PC-3 (cell line): ENCODE data around the gene RBFOX2. TPM values are rescaled to one million over a fixed set of nuclear protein-coding genes. Genes with fewer than 3 reads are reported as not detected.

Source experiments
- ATAC-seq: fragments of 200-7000 bp; cut with Tn5 transposase; 2 replicates; pipeline ENCODE4 v1.9.1; 2020; ENCODE audit warnings: mild to moderate bottlenecking, moderate library complexity
- BruUV-seq: library from RNA; stranded (reverse); fragments of 400-500 nt; replicated peaks from 2 replicates; lab custom pipeline; 2021; lab: Mats Ljungman, UMichigan
- CTCF ChIA-PET: fragments of 300-600 bp; sonication (Branson Sonifier 250); formaldehyde crosslinking; loops from one replicate; lab custom pipeline; 2022; ENCODE audit warnings: antibody characterized with exemption; lab: Charles Lee
- POLR2A ChIA-PET: fragments of 300-600 bp; sonication (Branson Sonifier 250); formaldehyde crosslinking; loops from one replicate; lab custom pipeline; 2022; ENCODE audit warnings: antibody characterized with exemption; ENCODE audit not compliant: unreplicated experiment; lab: Charles Lee
- DNase-seq: peaks from one replicate; pipeline ENCODE4 v3.0.0-alpha.2; 2015
- H2AFZ ChIP-seq: fragments of 300-600 bp; sonication (generic); 2 replicates; pipeline ENCODE4 v1.6.0; 2016; ENCODE audit warnings: antibody characterized with exemption, low read length
- H3F3A ChIP-seq: fragments of 300-600 bp; sonication (generic); one replicate; pipeline ENCODE4 v1.6.0; 2017; ENCODE audit warnings: antibody characterized with exemption, low read length, control low read depth, mild to moderate bottlenecking; ENCODE audit not compliant: unreplicated experiment
- H3K27ac ChIP-seq: fragments of 300-600 bp; sonication (generic); 2 replicates; pipeline ENCODE4 v1.5.1; 2016; ENCODE audit warnings: mild to moderate bottlenecking, low read length
- H3K27me3 ChIP-seq: fragments of 300-600 bp; sonication (generic); 2 replicates; pipeline ENCODE4 v1.6.1; 2016; ENCODE audit warnings: low read length, mixed read lengths
- H3K36me3 ChIP-seq: fragments of 300-600 bp; sonication (generic); 2 replicates; pipeline ENCODE4 v1.6.1; 2016; ENCODE audit warnings: low read depth, mixed run types, low read length, mixed read lengths
- H3K4me1 ChIP-seq: fragments of 300-600 bp; sonication (generic); 2 replicates; pipeline ENCODE4 v1.5.1; 2016; ENCODE audit warnings: low read length; ENCODE audit not compliant: insufficient read depth
- H3K4me2 ChIP-seq: fragments of 300-600 bp; sonication (generic); 2 replicates; pipeline ENCODE4 v1.6.0; 2016; ENCODE audit warnings: low read length
- H3K4me3 ChIP-seq: fragments of 300-600 bp; sonication (generic); 2 replicates; pipeline ENCODE4 v1.5.1; 2016; ENCODE audit warnings: mild to moderate bottlenecking, low read length, mixed read lengths
- H3K79me2 ChIP-seq: fragments of 300-600 bp; sonication (generic); 2 replicates; pipeline ENCODE4 v1.6.1; 2017; ENCODE audit warnings: low read length, mixed read lengths
- H3K9ac ChIP-seq: fragments of 300-600 bp; sonication (generic); 2 replicates; pipeline ENCODE4 v1.6.0; 2016; ENCODE audit warnings: mild to moderate bottlenecking, low read length
- H3K9me2 ChIP-seq: fragments of 300-600 bp; sonication (generic); replicated peaks from 2 replicates; pipeline ENCODE4 v1.6.1; 2016; ENCODE audit warnings: mixed run types, low read length, mixed read lengths
- H3K9me3 ChIP-seq: fragments of 300-600 bp; sonication (generic); 2 replicates; pipeline ENCODE4 v1.6.1; 2016; ENCODE audit warnings: low read length, mixed read lengths
- H4K20me1 ChIP-seq: fragments of 300-600 bp; sonication (generic); 2 replicates; pipeline ENCODE4 v1.6.1; 2016; ENCODE audit warnings: low read length, mixed read lengths
- EZH2 ChIP-seq: fragments of 300-600 bp; sonication (generic); IDR thresholded peaks from one replicate; pipeline ENCODE4 v1.6.1; 2017; ENCODE audit warnings: antibody characterized with exemption, mild to moderate bottlenecking, low read length; ENCODE audit not compliant: unreplicated experiment
- EZH2phosphoT487 ChIP-seq: fragments of 300-600 bp; sonication (generic); IDR thresholded peaks from 2 replicates; pipeline ENCODE4 v1.6.1; 2018; ENCODE audit warnings: mild to moderate bottlenecking, antibody characterized with exemption, low read length, borderline replicate concordance
- intact Hi-C: fragments of 100-400 bp; cut with micrococcal nuclease; formaldehyde crosslinking; loops from 2 replicates; pipeline ENCODE4 v1.9.0; 2023
- total RNA-seq: library from RNA; depleted of rRNA; stranded (reverse); fragments of >200 nt; gene quantifications from 2 replicates; pipeline ENCODE4 v1.2.3, GENCODE V29; 2014
- TF ChIP-seq, protein P1 (sequence below): fragments of 300-600 bp; sonication (generic); conservative IDR thresholded peaks from 2 replicates; pipeline ENCODE4 v1.5.1; 2017; ENCODE audit warnings: antibody characterized with exemption, low read depth, mild to moderate bottlenecking, low read length

RBFOX2 gene
- total RNA-seq, 1 experiment from 2014 or later, result 75.1 TPM

DNA sequence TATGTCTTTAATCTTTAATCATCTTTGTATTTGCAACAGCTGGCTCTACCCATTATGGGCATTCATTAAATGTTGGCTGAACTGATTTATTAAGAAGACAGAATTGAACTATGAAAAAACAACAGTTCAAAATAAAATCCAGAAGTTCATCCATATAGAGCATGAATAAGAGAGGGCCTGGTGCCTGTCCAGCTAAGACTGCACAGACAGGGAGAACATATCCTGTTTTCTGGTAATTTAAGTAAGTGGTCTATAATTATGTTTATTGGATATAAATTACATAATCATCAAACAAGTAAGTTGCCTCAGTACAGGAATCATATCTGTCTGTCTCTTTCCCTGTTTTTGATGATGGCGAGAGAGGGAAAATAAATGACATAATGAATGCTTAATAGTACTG is 137.2 kb downstream of the RBFOX2 start:
- no peak overlapping the region for H3K27ac ChIP-seq
- H3K36me3 ChIP-seq, result no peaks in the 10 kb centered on the region; the same call in 1 of the 2 replicates
- CTCF ChIA-PET, result no interaction called here
- H2AFZ ChIP-seq, result no peak overlapping the region
- ATAC-seq (no peak), DNase-seq (no peak)
- intact Hi-C loops, result no loop called here
- POLR2A ChIA-PET, result no interaction called here
- no peak overlapping the region for H3K4me3 ChIP-seq
- TF ChIP-seq, protein P1, sequence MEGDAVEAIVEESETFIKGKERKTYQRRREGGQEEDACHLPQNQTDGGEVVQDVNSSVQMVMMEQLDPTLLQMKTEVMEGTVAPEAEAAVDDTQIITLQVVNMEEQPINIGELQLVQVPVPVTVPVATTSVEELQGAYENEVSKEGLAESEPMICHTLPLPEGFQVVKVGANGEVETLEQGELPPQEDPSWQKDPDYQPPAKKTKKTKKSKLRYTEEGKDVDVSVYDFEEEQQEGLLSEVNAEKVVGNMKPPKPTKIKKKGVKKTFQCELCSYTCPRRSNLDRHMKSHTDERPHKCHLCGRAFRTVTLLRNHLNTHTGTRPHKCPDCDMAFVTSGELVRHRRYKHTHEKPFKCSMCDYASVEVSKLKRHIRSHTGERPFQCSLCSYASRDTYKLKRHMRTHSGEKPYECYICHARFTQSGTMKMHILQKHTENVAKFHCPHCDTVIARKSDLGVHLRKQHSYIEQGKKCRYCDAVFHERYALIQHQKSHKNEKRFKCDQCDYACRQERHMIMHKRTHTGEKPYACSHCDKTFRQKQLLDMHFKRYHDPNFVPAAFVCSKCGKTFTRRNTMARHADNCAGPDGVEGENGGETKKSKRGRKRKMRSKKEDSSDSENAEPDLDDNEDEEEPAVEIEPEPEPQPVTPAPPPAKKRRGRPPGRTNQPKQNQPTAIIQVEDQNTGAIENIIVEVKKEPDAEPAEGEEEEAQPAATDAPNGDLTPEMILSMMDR, result no peak
- no peak for TF ChIP-seq EZH2
- peaks cover 35% of the 10 kb centered on the region for H3K4me1 ChIP-seq
- no peaks in the 10 kb centered on the region for H3K9me2 ChIP-seq
- H3F3A ChIP-seq, result no peaks in the 10 kb centered on the region
- H3K27me3 ChIP-seq, result no peaks in the 10 kb centered on the region
- H3K4me2 ChIP-seq, result no peak overlapping the region
- BruUV-seq, result no TSS peak
- no peak overlapping the region for H3K9ac ChIP-seq
- H3K79me2 ChIP-seq, result peaks cover 79% of the 10 kb centered on the region
- no peaks in the 10 kb centered on the region for H3K9me3 ChIP-seq
- peaks cover 3% of the 10 kb centered on the region; the same call in 1 of the 2 replicates for H4K20me1 ChIP-seq

DNA sequence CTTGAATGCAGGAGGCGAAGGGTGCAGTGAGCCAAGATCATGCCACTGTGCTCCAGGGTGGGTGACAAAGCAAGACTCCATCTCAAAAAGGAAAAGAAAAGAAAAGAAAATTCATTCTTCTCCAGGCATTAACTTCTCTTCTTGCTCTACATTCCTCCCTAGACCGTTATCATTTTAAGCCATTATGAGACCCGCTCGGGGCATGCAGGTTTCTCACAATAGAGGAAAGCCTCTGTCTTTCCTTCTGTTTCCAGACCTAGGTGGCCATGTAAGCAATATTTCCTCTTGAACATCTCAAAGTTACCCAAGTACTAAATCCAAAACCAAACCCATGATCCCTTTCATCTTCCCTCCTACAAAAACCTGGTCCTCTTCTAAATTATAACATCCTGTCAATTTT is 139.6 kb downstream of the RBFOX2 start:
- ATAC-seq (no peak), DNase-seq (no peak)
- ChIA-PET POLR2A (interaction anchor here (0.7 kb wide), 1 partner anchor 12 kb away, joined by 6 read pairs; no protein-coding TSS in a partner anchor), CTCF (no interaction called here)
- Histone ChIP-seq H3K9ac (no peak overlapping the region), H3K36me3 (no peaks in the 10 kb centered on the region; the same call in 1 of the 2 replicates), H3K27me3 (no peaks in the 10 kb centered on the region), H3K4me2 (no peak overlapping the region), H3F3A (no peaks in the 10 kb centered on the region), H2AFZ (no peak overlapping the region), H4K20me1 (peaks cover 3% of the 10 kb centered on the region; the same call in 1 of the 2 replicates), H3K79me2 (peaks cover 77% of the 10 kb centered on the region), H3K4me3 (no peak overlapping the region), H3K27ac (no peak overlapping the region), H3K9me3 (no peaks in the 10 kb centered on the region), H3K4me1 (peaks cover 23% of the 10 kb centered on the region), H3K9me2 (no peaks in the 10 kb centered on the region)
- intact Hi-C loops, result no loop called here
- TF ChIP-seq EZH2 (no peak), EZH2phosphoT487 (no peak)
- TF ChIP-seq, protein P1, result no peak
- BruUV-seq, result no TSS peak

DNA sequence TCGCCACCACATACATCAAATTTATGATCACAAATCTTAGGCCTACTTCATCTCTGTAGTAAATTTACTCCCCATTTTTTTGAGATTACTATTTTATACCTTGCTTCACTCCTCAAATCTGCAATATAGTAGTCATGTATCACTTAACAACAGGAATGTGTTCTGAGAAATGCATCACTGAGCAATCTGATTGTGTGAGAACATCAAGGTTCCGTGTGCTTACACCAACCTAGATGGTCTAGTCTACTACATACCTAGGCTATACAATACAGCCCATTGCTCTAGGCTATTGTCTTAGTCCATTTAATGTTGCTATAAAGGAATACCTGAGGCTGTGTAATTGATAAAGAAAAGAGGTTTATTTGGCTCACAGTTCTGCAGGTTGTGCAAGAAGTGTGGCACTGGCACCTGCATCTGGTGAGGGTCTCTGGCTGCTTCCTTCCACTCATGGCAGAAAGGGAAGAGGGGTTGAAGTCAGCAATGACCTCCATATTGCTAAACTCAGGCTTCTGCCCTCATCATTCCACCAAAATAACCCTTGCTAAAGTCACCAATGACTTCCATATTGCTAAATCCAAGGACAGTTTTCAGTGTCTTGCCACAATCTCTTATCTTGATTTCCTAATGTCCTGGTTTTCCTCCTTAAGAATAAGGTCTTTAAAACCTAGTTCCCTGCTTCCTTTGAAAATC is 140.3 kb downstream of the RBFOX2 start:
- CTCF ChIA-PET, result no interaction called here
- Histone ChIP-seq H3K27me3 (no peaks in the 10 kb centered on the region), H3K4me3 (no peak overlapping the region), H3K4me1 (peaks cover 26% of the 10 kb centered on the region), H3F3A (no peaks in the 10 kb centered on the region), H4K20me1 (peaks cover 3% of the 10 kb centered on the region; the same call in 1 of the 2 replicates), H3K9me2 (no peaks in the 10 kb centered on the region), H3K36me3 (no peaks in the 10 kb centered on the region; the same call in 1 of the 2 replicates), H2AFZ (no peak overlapping the region), H3K9me3 (no peaks in the 10 kb centered on the region), H3K79me2 (peaks cover 72% of the 10 kb centered on the region), H3K4me2 (no peak overlapping the region), H3K27ac (no peak overlapping the region), H3K9ac (no peak overlapping the region)
- intact Hi-C loops, result no loop called here
- TF ChIP-seq EZH2 (no peak), EZH2phosphoT487 (no peak)
- TF ChIP-seq, protein P1, result no peak
- POLR2A ChIA-PET, result no interaction called here
- no peak for DNase-seq
- BruUV-seq, result no TSS peak
- ATAC-seq, result no peak
